ENCODE measurements around the gene RICTOR.

The RICTOR gene

DNA sequence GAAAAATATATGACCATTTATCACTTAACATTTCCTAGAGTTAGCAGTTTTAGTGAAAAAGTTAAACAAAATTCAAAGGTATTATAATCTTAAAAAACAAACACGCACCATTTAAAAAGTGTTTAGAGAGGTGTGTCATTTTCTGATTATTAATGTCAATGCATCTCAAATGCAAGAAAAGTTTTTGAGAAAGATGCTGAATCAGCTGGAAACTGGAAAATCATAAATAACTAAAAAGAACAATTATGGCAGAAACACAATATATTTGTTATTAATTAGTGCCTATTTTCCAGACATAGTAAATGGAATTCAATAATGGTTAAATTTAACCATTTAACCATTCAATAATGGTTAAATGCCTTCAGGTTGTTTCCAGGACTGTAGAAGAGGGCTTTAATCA, 64.9 kb downstream of the RICTOR start:
- peaks cover 10% of the 10 kb centered on the region for H3K9me3 ChIP-seq
- H3K4me3 ChIP-seq (ENCODE audit: low read depth in 1 of 2, low read length in 1 of 2) = no peak overlapping the region
- TF ChIP-seq, protein P1, sequence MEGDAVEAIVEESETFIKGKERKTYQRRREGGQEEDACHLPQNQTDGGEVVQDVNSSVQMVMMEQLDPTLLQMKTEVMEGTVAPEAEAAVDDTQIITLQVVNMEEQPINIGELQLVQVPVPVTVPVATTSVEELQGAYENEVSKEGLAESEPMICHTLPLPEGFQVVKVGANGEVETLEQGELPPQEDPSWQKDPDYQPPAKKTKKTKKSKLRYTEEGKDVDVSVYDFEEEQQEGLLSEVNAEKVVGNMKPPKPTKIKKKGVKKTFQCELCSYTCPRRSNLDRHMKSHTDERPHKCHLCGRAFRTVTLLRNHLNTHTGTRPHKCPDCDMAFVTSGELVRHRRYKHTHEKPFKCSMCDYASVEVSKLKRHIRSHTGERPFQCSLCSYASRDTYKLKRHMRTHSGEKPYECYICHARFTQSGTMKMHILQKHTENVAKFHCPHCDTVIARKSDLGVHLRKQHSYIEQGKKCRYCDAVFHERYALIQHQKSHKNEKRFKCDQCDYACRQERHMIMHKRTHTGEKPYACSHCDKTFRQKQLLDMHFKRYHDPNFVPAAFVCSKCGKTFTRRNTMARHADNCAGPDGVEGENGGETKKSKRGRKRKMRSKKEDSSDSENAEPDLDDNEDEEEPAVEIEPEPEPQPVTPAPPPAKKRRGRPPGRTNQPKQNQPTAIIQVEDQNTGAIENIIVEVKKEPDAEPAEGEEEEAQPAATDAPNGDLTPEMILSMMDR (IDR thresholded peaks at IDR 0.05) = no peak
- no peaks in the 10 kb centered on the region for H3K27me3 ChIP-seq
- H3K36me3 ChIP-seq = peaks cover 11% of the 10 kb centered on the region
- H3K4me1 ChIP-seq (ENCODE audit: control insufficient read depth in 1 of 2, insufficient read depth in 1 of 2, low read depth in 1 of 2, low read length in 1 of 2) = peaks cover 0 to 3% of the 10 kb centered on the region in 2 experiments
- H3K27ac ChIP-seq = no peak overlapping the region

DNA sequence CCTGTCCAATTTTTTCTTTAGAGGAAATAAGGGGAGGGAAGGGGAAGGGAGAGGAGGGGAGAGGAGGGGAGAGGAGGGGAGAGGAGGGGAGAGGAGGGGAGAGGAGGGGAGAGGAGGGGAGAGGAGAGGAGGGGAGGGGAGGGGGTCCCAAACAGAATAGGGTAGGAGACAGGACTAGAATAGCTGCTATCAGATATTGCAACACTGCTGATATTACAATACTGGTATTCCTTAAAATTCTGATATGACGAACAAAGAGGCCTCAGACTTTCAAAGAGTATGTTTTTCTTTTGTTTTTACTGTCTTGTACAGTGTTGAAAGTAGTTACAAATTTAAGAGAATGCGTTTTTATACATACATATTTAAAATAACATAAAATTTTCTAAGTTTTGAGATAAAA, 67.5 kb downstream of the RICTOR start:
- Histone ChIP-seq H3K27me3 (no peaks in the 10 kb centered on the region), H3K9me3 (no peaks in the 10 kb centered on the region), H3K27ac (no peak overlapping the region), H3K4me1 (ENCODE audit: control insufficient read depth in 1 of 2, insufficient read depth in 1 of 2, low read depth in 1 of 2, low read length in 1 of 2) (no peaks in the 10 kb centered on the region), H3K36me3 (peaks cover 11% of the 10 kb centered on the region), H3K4me3 (ENCODE audit: low read depth in 1 of 2, low read length in 1 of 2) (no peak overlapping the region)
- TF ChIP-seq, protein P1 (IDR thresholded peaks at IDR 0.05) = no peak

DNA sequence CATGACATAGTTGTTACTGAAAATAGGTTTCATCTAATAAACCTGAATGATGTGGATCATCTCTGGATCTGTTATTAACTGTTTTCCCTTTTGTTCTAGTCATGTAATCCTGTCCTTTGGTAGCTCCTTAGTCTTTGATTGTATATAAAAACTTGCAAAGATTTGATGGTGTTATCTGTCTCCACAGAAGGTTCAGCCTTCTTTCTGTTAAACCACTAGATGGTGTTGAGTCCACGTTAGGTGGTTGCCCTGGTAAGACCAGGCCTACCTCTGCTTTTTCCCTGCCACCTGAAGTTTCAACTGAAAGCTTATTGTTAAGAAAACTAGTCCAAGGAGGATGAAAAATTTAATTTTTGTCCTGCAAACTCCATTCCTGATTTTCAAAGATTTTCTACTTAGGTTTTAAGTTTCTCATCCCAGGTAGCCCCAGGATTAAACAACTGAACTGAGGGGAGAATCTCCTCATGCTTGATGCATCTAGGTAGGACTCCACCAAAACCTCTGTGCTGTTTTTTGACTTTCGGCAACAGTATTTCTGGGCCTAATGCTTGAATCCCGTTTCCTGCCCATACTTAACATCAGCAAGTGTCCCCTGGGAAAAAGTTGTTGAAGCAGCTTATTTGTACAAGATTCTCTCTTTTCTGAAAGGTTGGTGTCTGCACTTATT, 68.5 kb downstream of the RICTOR start:
- no peaks in the 10 kb centered on the region for H3K4me1 ChIP-seq (ENCODE audit: control insufficient read depth in 1 of 2, insufficient read depth in 1 of 2, low read depth in 1 of 2, low read length in 1 of 2)
- H3K36me3 ChIP-seq = peaks cover 15% of the 10 kb centered on the region
- TF ChIP-seq, protein P1 (IDR thresholded peaks at IDR 0.05) = no peak
- no peak overlapping the region for H3K4me3 ChIP-seq (ENCODE audit: low read depth in 1 of 2, low read length in 1 of 2)
- no peaks in the 10 kb centered on the region for H3K9me3 ChIP-seq
- no peaks in the 10 kb centered on the region for H3K27me3 ChIP-seq
- no peak overlapping the region for H3K27ac ChIP-seq

DNA sequence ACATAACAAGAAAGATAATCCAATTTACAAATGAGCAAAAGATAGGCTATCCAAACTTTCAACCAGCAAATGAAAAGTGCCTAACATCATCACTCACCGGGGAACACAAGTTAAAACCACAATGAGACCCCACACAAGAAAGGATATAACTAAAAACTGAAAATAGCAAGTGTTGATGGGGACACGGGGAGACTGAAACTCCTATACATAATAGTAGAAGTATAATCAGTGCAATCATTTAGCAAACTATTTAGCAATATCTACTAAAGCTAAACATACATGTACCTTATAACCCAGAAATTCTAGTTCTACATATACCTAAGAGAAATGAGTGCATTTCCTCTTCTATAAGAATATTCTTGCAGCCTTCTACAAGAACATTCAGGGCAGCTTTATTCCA, 72.5 kb downstream of the RICTOR start:
- H3K9me3 ChIP-seq = no peaks in the 10 kb centered on the region
- H3K4me1 ChIP-seq (ENCODE audit: control insufficient read depth in 1 of 2, insufficient read depth in 1 of 2, low read depth in 1 of 2, low read length in 1 of 2) = no peaks in the 10 kb centered on the region
- TF ChIP-seq, protein P1 (IDR thresholded peaks at IDR 0.05) = no peak
- H3K4me3 ChIP-seq (ENCODE audit: low read depth in 1 of 2, low read length in 1 of 2) = no peak overlapping the region
- no peak overlapping the region for H3K27ac ChIP-seq
- H3K36me3 ChIP-seq = peaks cover 25% of the 10 kb centered on the region
- H3K27me3 ChIP-seq = no peaks in the 10 kb centered on the region

DNA sequence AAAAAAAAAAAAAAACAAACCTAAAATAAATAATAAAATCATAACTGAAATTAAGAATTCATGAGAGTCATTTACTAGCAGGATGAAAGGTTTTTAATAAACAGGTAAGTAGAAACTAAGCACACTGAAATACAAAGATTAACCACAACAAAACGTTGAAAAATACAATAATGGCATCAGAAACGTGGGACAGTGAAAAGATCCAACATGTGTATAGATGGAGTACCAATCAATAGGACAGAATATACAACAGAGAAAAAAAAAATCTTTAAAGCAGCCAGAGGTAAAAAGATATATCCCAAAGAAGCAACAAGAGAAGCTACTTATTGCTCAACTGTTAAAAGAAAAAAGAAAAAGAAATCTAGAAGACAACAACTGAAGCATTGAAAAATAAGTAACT, 75.2 kb downstream of the RICTOR start:
- Histone ChIP-seq H3K4me3 (ENCODE audit: low read depth in 1 of 2, low read length in 1 of 2) (no peak overlapping the region), H3K36me3 (peaks cover 41% of the 10 kb centered on the region), H3K4me1 (ENCODE audit: control insufficient read depth in 1 of 2, insufficient read depth in 1 of 2, low read depth in 1 of 2, low read length in 1 of 2) (no peaks in the 10 kb centered on the region), H3K9me3 (no peaks in the 10 kb centered on the region), H3K27me3 (no peaks in the 10 kb centered on the region), H3K27ac (no peak overlapping the region)
- TF ChIP-seq, protein P1 (IDR thresholded peaks at IDR 0.05) = no peak
